ENCODE measurements around the gene MAK.

- TF ChIP-seq CTCF (conservative IDR thresholded peaks at IDR 0.05; ENCODE audit: low read depth, low read length) (no peak), EZH2 (IDR thresholded peaks at IDR 0.05; ENCODE audit: borderline replicate concordance, low read depth, low read length, poor library complexity, severe bottlenecking) (no peak)
Measured at GRCh38 chr6:10884245-10884972, 46.1 kb upstream of the MAK start.

Measured in A673 (cell line).